HEK293 (cell line): ENCODE data around the gene SLC22A13.

Source experiments
- CTCF ChIA-PET: fragments of 350-600 bp; formaldehyde crosslinking; extraction: SDS; loops from one replicate; lab custom pipeline; 2021; ENCODE audit warnings: antibody characterized with exemption; lab: Yijun Ruan, JAX
- POLR2A ChIA-PET: fragments of 300-600 bp; formaldehyde crosslinking; extraction: SDS; loops from one replicate; lab custom pipeline; 2020; ENCODE audit warnings: antibody characterized with exemption, inconsistent platforms; lab: Yijun Ruan, JAX
- H3K27ac ChIP-seq: fragments of 200-500 bp; sonication (Bioruptor generic); 2 replicates; pipeline ENCODE4 v1.5.1; 2014; ENCODE audit warnings: low read depth, low read length, control low read depth, inconsistent platforms; ENCODE audit errors: extremely low read depth
- H3K36me3 ChIP-seq, 2 experiments: fragments of 200-500 bp in 1 of 2; sonication (Bioruptor generic) in 1 of 2; 1 replicate in 1 of 2; 2 replicates in 1 of 2; pipeline ENCODE4 v1.5.1; 2014 to 2017; ENCODE audit warnings: inconsistent platforms in 2 of 2, low read length in 2 of 2; ENCODE audit not compliant: control insufficient read depth in 2 of 2, insufficient read depth in 1 of 2
- H3K4me1 ChIP-seq: fragments of 200-500 bp; sonication (Bioruptor generic); 2 replicates; pipeline ENCODE4 v1.5.1; 2014; ENCODE audit warnings: mild to moderate bottlenecking, low read length, inconsistent platforms; ENCODE audit not compliant: control insufficient read depth, insufficient read depth
- H3K4me3 ChIP-seq: 2 replicates; pipeline ENCODE4 v1.5.1; 2011; ENCODE audit warnings: low read depth, mild to moderate bottlenecking, control low read depth, low read length, moderate library complexity
- H3K9me3 ChIP-seq: fragments of 200-500 bp; sonication (Bioruptor generic); 2 replicates; pipeline ENCODE4 v1.5.1; 2014; ENCODE audit warnings: low read depth, low read length, inconsistent platforms; ENCODE audit not compliant: control insufficient read depth, insufficient read depth
- INSM2 ChIP-seq: fragments of 450-650 bp; formaldehyde crosslinking; IDR thresholded peaks from 2 replicates; pipeline ENCODE4 v1.5.1; 2016; ENCODE audit warnings: missing biosample characterization, missing genetic modification characterization
- KLF16 ChIP-seq: fragments of 450-650 bp; formaldehyde crosslinking; IDR thresholded peaks from 2 replicates; pipeline ENCODE4 v1.5.1; 2017; ENCODE audit warnings: missing biosample characterization, missing genetic modification characterization
- KLF17 ChIP-seq: fragments of 450-650 bp; formaldehyde crosslinking; IDR thresholded peaks from 2 replicates; pipeline ENCODE4 v1.5.1; 2016; ENCODE audit warnings: missing biosample characterization, missing genetic modification characterization
- KLF8 ChIP-seq: fragments of 450-650 bp; formaldehyde crosslinking; IDR thresholded peaks from 2 replicates; pipeline ENCODE4 v1.5.1; 2016; ENCODE audit warnings: missing biosample characterization, missing genetic modification characterization
- MYNN ChIP-seq: fragments of 450-650 bp; formaldehyde crosslinking; IDR thresholded peaks from 2 replicates; pipeline ENCODE4 v1.5.1; 2016; ENCODE audit warnings: missing biosample characterization, missing genetic modification characterization, borderline replicate concordance
- PRDM4 ChIP-seq: fragments of 450-650 bp; formaldehyde crosslinking; IDR thresholded peaks from 2 replicates; pipeline ENCODE4 v1.5.1; 2017; ENCODE audit warnings: missing biosample characterization, missing genetic modification characterization
- REPIN1 ChIP-seq: fragments of 450-650 bp; formaldehyde crosslinking; IDR thresholded peaks from 2 replicates; pipeline ENCODE4 v1.5.1; 2017; ENCODE audit warnings: missing biosample characterization, missing genetic modification characterization, low read depth
- SP3 ChIP-seq: fragments of 450-650 bp; formaldehyde crosslinking; IDR thresholded peaks from 2 replicates; pipeline ENCODE4 v1.5.1; 2016; ENCODE audit warnings: missing biosample characterization, missing genetic modification characterization
- TRIM28 ChIP-seq: IDR thresholded peaks from 2 replicates; pipeline ENCODE4 v1.6.1; 2011; ENCODE audit warnings: low read length, control low read depth, borderline replicate concordance
- ZBTB1 ChIP-seq: fragments of 450-650 bp; formaldehyde crosslinking; IDR thresholded peaks from 2 replicates; pipeline ENCODE4 v1.5.1; 2016; ENCODE audit warnings: missing biosample characterization, missing genetic modification characterization
- ZBTB17 ChIP-seq: fragments of 450-650 bp; formaldehyde crosslinking; IDR thresholded peaks from 2 replicates; pipeline ENCODE4 v1.5.1; 2016; ENCODE audit warnings: missing biosample characterization, missing genetic modification characterization
- ZBTB21 ChIP-seq: fragments of 450-650 bp; formaldehyde crosslinking; IDR thresholded peaks from 2 replicates; pipeline ENCODE4 v1.5.1; 2017; ENCODE audit warnings: missing biosample characterization, missing genetic modification characterization
- ZBTB7A ChIP-seq: fragments of 450-650 bp; formaldehyde crosslinking; IDR thresholded peaks from 2 replicates; pipeline ENCODE4 v1.5.1; 2016; ENCODE audit warnings: low read depth, missing biosample characterization, missing genetic modification characterization
- ZFP3 ChIP-seq: fragments of 450-650 bp; formaldehyde crosslinking; IDR thresholded peaks from 2 replicates; pipeline ENCODE4 v1.5.1; 2016; ENCODE audit warnings: low read depth, missing biosample characterization, missing genetic modification characterization
- ZFP37 ChIP-seq: fragments of 450-650 bp; formaldehyde crosslinking; IDR thresholded peaks from 2 replicates; pipeline ENCODE4 v1.5.1; 2016; ENCODE audit warnings: missing biosample characterization, missing genetic modification characterization
- ZNF146 ChIP-seq: fragments of 450-650 bp; formaldehyde crosslinking; IDR thresholded peaks from 2 replicates; pipeline ENCODE4 v1.5.1; 2016; ENCODE audit warnings: missing biosample characterization, missing genetic modification characterization
- ZNF157 ChIP-seq: fragments of 450-650 bp; formaldehyde crosslinking; IDR thresholded peaks from 2 replicates; pipeline ENCODE4 v1.5.1; 2016; ENCODE audit warnings: missing biosample characterization, missing genetic modification characterization
- ZNF19 ChIP-seq: fragments of 450-650 bp; formaldehyde crosslinking; IDR thresholded peaks from 2 replicates; pipeline ENCODE4; 2016; ENCODE audit warnings: missing biosample characterization, missing genetic modification characterization, low read depth
- ZNF311 ChIP-seq: fragments of 450-650 bp; formaldehyde crosslinking; IDR thresholded peaks from 2 replicates; pipeline ENCODE4 v1.5.1; 2017; ENCODE audit warnings: missing biosample characterization, missing genetic modification characterization, borderline replicate concordance
- ZNF341 ChIP-seq: fragments of 450-650 bp; formaldehyde crosslinking; IDR thresholded peaks from 2 replicates; pipeline ENCODE4; 2016; ENCODE audit warnings: low read depth, missing biosample characterization, missing genetic modification characterization
- ZNF488 ChIP-seq: fragments of 450-650 bp; formaldehyde crosslinking; IDR thresholded peaks from 2 replicates; pipeline ENCODE4 v1.5.1; 2016; ENCODE audit warnings: missing biosample characterization, missing genetic modification characterization
- ZNF521 ChIP-seq: fragments of 450-650 bp; formaldehyde crosslinking; IDR thresholded peaks from 2 replicates; pipeline ENCODE4 v1.5.1; 2017; ENCODE audit warnings: missing biosample characterization, mild to moderate bottlenecking, missing genetic modification characterization
- ZNF544 ChIP-seq: fragments of 450-650 bp; formaldehyde crosslinking; IDR thresholded peaks from 2 replicates; pipeline ENCODE4 v1.5.0; 2017; ENCODE audit warnings: missing biosample characterization, missing genetic modification characterization
- ZNF549 ChIP-seq: fragments of 450-650 bp; IDR thresholded peaks from 2 replicates; pipeline ENCODE4 v1.5.1; 2018; ENCODE audit warnings: missing biosample characterization, missing genetic modification characterization, mild to moderate bottlenecking, inconsistent platforms, moderate library complexity
- ZNF561 ChIP-seq: fragments of 450-650 bp; IDR thresholded peaks from 2 replicates; pipeline ENCODE4 v1.5.1; 2018; ENCODE audit warnings: missing biosample characterization, missing genetic modification characterization, borderline replicate concordance
- ZNF621 ChIP-seq: fragments of 450-650 bp; formaldehyde crosslinking; IDR thresholded peaks from 2 replicates; pipeline ENCODE4 v1.5.1; 2017; ENCODE audit warnings: missing biosample characterization, missing genetic modification characterization
- ZNF645 ChIP-seq: fragments of 450-650 bp; formaldehyde crosslinking; IDR thresholded peaks from 2 replicates; pipeline ENCODE4; 2016; ENCODE audit warnings: missing biosample characterization, missing genetic modification characterization
- ZNF776 ChIP-seq: fragments of 450-650 bp; formaldehyde crosslinking; IDR thresholded peaks from 2 replicates; pipeline ENCODE4 v1.5.0; 2017; ENCODE audit warnings: missing biosample characterization, missing genetic modification characterization, borderline replicate concordance
- ZNF777 ChIP-seq: fragments of 450-650 bp; formaldehyde crosslinking; IDR thresholded peaks from 2 replicates; pipeline ENCODE4 v1.5.1; 2017; ENCODE audit warnings: missing biosample characterization, missing genetic modification characterization, borderline replicate concordance

The SLC22A13 gene

GRCh38 chr3:38267662-38268061 lies 2.0 kb downstream of the SLC22A13 start (continued):
- no peak for TF ChIP-seq ZNF521
- no peak for TF ChIP-seq ZNF776
- no peak for TF ChIP-seq PRDM4 (tag by site-specific recombination)
- TF ChIP-seq ZBTB1, result no peak
- no peak for TF ChIP-seq SP3 (tag by site-specific recombination)
- no peak for TF ChIP-seq ZNF544
- TF ChIP-seq ZNF777, result no peak

GRCh38 chr3:38268087-38268486 lies 2.5 kb downstream of the SLC22A13 start:
- H3K36me3 ChIP-seq, result no peaks in the 10 kb centered on the region
- H3K27ac ChIP-seq, result no peak overlapping the region
- TF ChIP-seq ZNF561 (tag by site-specific recombination), result no peak
- no peak for TF ChIP-seq ZNF311 (tag by site-specific recombination)
- TF ChIP-seq ZNF488 (tag by site-specific recombination), result no peak
- no peak for TF ChIP-seq REPIN1
- no peak for TF ChIP-seq ZFP37 (tag by site-specific recombination)
- TF ChIP-seq INSM2 (tag by site-specific recombination), result no peak
- H3K4me1 ChIP-seq, result no peaks in the 10 kb centered on the region
- ChIA-PET CTCF (no interaction called here), POLR2A (no interaction called here)
- no peak overlapping the region for H3K4me3 ChIP-seq
- no peaks in the 10 kb centered on the region for H3K9me3 ChIP-seq

- Histone ChIP-seq H3K4me3 (no peak overlapping the region), H3K27ac (no peak overlapping the region), H3K4me1 (no peaks in the 10 kb centered on the region), H3K36me3 (no peaks in the 10 kb centered on the region), H3K9me3 (no peaks in the 10 kb centered on the region)
- ChIA-PET CTCF (interaction anchor here (0.5 kb wide), 1 partner anchor 116 kb away, joined by 3 read pairs; no protein-coding TSS in a partner anchor), POLR2A (no interaction called here)
- no peak for TF ChIP-seq ZNF645
- no peak for TF ChIP-seq TRIM28
- TF ChIP-seq ZNF146 (tag by site-specific recombination), result no peak
- TF ChIP-seq KLF8, result no peak
- no peak for TF ChIP-seq MYNN (tag by site-specific recombination)
- TF ChIP-seq ZFP3 (tag by site-specific recombination), result no peak
- no peak for TF ChIP-seq ZNF157
- no peak for TF ChIP-seq ZBTB17
- TF ChIP-seq ZBTB1, result no peak
- no peak for TF ChIP-seq ZBTB21 (tag by site-specific recombination)
- no peak for TF ChIP-seq KLF17 (tag by site-specific recombination)
- no peak for TF ChIP-seq ZNF621 (tag by site-specific recombination)
- TF ChIP-seq ZNF488 (tag by site-specific recombination), result no peak
- TF ChIP-seq ZNF19 (tag by site-specific recombination), result no peak
- TF ChIP-seq ZNF341 (tag by site-specific recombination), result no peak
- TF ChIP-seq ZBTB7A (tag by site-specific recombination), result no peak
- TF ChIP-seq KLF16 (tag by site-specific recombination), result no peak
- TF ChIP-seq ZNF549 (tag by site-specific recombination), result no peak
Measured at GRCh38 chr3:38268522-38268921, 2.9 kb downstream of the SLC22A13 start.
